ENCODE results near the gene PEX12.

DNA sequence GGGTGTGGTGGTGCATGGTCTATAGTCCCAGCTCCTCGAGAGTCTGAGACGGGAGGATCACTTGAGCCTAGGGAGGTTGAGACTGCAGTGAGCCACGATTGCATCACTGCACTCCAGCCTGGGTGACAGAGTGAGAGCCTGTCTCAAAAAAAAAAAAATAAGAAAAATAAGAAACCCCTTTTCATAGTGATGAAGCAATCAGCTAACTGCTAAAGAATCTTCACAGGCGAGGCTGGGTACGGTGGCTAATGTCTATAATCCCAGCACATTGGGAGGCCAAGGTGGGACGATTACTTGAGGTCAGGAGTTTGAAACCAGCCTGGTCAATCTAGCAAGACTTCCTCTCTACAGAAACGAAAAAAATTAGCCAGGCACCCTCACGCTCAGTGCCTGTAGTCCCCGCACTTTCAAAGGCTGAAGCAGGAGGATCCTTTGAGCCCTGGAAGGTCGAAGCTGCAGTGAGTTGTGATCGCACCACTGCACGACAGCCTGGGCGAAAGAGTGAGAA is 41.7 kb downstream of the PEX12 start:
- TF ChIP-seq POLR2AphosphoS5 (IDR thresholded peaks at IDR 0.05; ENCODE audit: low read depth): no peak
- no peak for TF ChIP-seq CTCF (IDR thresholded peaks at IDR 0.05; ENCODE audit: insufficient read depth, low read length)
- no peak for TF ChIP-seq REST (IDR thresholded peaks at IDR 0.05; ENCODE audit: insufficient replicate concordance, low read depth)
- TF ChIP-seq GABPA (IDR thresholded peaks at IDR 0.05; ENCODE audit: low read depth): no peak
